ENCODE measurements around the gene SARNP.

SARNP gene

GRCh38 chr12:55743406-55744339 is 73.9 kb downstream of the SARNP start:
- in situ Hi-C loops (cut with MboI; ENCODE audit: low sequenced_read_pairs): no loop called here

DNA sequence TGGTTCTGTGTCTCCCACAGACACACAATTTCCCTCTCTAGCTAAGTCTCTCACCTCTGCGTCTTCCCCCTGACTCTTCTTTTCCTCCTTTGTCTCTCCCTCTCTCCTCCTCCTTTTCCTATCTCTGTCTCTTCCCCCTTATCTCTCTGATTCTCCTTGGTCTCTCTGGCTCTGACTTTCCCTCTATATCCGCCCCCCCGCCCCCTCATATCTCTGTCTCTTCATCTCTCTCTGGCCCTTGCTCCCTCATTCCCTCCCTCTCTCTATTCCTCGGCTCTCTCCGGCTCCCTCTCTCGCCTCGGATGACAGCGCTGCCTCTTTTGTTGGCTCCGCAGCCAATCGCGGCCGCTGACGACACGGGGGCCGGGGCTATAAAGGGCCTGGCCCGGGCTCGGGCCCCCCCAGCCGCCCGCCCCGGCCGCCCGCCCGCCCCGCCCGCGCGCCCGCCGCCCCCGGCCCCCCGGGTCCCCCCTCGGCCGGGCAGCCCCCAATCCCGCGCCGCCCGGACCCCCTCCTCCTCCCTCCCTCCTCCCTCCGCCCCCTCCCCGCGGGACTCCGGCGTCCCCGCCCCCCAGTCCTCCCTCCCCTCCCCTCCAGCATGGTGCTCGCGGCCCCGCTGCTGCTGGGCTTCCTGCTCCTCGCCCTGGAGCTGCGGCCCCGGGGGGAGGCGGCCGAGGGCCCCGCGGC is 74.7 kb downstream of the SARNP start, which contains the start of gene GDF11:
Gene GDF11, plus strand, starts transcription at position 404 of the 687 bp plus-strand sequence. Its CDS starts 195 bp downstream, at position 599.
- in situ Hi-C loops (cut with MboI; ENCODE audit: low sequenced_read_pairs): no loop called here

- in situ Hi-C loops (cut with MboI; ENCODE audit: low sequenced_read_pairs): no loop called here
These were observed 75.4 kb downstream of the SARNP start for GRCh38 chr12:55741931-55742680.

- in situ Hi-C loops (cut with MboI; ENCODE audit: low sequenced_read_pairs): no loop called here
These were observed 78.5 kb downstream of the SARNP start for GRCh38 chr12:55739025-55739378.

DNA sequence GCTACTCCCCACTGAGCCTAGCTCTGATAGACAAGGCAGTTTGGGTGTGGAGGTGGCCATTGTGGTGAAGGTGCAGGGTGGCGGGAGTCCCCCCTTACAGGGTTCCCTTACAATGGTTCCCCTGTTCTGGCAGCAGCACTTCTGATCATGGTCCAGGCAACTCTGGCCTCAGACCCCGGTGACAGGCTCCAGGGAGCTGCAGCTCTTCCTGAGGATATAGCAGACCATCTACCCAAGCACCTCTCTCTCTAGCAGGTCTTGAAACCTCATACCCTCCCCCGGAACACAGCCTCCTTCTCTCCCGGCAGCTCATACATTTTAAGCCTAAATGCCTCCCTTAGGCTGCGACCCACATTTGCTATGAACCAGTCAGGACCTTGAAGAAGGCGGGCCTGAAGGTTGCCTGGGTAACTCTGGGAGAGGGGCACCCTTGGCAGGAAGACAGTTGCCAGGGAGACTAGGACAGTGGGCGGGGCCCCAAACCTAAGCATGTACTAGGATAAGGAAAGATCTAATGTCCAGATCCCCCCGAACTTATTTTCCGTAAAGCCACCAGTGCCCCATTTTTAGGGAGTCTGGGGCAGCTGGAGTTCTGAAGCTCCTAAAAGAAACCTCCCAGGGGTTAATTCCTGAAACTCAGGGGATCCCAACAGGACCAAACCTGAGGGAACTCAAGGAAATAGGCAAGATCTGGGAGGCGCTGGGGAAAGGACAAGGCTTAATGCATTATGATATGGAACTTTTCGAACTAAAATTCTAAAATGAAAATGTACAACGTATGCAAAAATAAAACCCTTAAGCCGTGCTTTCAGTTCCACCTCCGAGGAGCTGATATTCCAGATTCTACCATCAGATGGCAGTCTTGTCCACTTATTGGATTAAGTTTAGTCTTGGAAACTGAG is 79.2 kb downstream of the SARNP start:
- in situ Hi-C loops (cut with MboI; ENCODE audit: low sequenced_read_pairs): no loop called here

DNA sequence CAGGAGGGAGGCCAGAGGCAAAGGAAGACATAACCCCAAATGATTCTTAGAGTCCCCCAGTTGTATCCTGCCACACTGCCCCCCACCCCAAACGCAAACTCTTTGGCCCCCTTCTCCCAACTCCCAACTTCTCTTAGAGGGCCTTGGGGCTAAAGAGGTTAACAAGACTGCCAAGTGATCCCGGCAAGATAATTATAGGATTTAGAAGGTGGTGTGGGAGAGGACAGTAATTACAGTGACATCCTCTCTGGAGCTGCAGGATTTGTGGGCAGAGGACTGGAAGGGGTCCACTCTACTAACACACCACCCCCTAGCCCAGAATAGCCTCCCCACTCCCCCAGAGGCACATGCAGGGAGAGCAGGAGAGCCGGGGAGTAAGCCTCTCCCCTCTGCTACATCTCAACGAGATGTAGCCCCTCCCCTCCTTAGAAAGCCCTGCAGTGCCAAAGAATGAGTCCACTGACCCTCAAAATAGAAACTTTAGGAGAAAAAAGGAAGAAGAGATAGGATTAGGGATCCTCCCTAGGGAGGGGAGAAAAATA is 79.9 kb downstream of the SARNP start:
- in situ Hi-C loops (cut with MboI; ENCODE audit: low sequenced_read_pairs): no loop called here

- in situ Hi-C loops (cut with MboI; ENCODE audit: low sequenced_read_pairs): no loop called here
These were observed 80.5 kb downstream of the SARNP start for GRCh38 chr12:55736780-55737580.

DNA sequence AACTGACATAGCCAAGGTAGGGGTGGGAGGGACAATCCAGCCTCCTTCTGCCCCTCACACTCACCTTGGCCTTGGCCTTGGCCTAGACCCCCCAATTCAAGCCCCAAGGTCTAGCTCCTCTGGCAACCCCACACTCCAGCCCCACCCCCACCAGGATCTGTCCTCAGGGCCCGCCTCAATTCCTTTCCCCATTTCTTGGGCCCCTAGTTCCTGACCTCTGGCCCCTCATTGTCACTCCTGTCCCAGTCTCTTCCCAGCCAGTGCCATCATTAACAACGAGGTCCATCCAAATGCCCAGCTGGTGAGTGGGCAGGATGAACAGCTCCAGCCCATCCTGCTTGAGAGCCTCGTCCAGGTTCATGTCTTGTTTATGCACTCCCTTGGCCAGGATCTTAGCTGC is 81.4 kb downstream of the SARNP start:
- in situ Hi-C loops (cut with MboI; ENCODE audit: low sequenced_read_pairs): no loop called here

DNA sequence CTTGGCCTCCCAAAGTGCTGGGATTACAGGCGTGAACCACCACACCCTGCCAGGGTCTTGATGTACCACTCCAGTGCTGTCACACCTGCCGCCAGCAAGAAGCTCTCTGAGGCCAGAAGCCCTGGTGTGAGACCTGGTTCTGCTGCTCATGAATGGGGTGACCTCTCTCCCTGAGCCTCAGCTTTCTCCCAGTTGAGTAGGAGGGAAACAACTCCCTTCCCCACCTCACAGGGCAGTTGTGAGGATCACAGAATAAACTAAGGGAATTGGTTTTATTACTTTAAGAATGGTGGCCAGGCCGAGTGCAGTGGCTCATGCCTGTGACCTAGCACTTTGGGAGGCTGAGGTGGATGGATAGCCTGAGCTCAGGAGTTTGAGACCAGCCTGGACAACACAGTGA is 82.9 kb downstream of the SARNP start:
- in situ Hi-C loops (cut with MboI; ENCODE audit: low sequenced_read_pairs): no loop called here

DNA sequence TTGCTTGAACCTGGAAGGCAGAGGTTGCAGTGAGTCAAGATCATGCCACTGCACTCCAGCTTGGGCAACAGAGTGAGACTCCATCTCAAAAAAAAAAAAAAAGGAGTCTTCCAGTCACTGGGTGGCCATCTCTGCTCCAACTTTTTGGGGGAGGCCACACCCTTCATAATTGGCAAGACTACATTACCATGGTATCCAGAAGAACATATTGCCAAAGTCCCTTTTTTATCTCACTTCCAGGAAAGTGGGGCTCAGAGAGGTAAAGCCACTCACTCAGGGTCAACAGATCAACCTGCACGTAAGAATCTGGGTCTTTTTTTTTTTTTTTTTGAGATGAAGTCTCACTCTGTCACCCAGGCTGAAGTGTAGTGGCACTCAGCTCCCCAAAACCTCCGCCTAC is 83.7 kb downstream of the SARNP start:
- in situ Hi-C loops (cut with MboI; ENCODE audit: low sequenced_read_pairs): no loop called here

DNA sequence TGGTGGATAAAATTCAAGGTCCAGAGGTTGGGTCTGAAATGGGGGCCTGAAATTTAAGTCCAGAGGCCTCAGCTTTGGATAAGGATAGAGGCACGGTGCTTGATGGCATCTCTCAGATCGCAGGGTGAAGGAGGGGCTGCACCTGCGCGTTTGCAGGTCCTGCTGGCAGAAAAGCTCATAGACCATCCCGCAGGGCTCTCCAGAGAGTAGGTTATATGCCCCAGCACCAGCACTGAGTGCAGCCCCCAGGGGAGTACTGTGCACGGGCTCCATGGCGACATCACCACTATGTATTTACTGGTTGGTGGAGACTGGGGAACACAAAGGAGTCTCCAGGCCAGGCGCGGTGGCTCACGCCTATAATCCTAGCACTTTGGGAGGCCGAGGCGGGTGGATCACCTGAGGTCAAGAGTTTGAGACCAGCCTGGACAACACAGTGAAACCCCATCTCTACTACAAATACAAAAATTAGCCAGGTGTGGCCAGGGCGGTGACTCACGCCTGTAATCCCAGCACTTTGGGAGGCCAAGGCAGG is 84.4 kb downstream of the SARNP start:
- in situ Hi-C loops (cut with MboI; ENCODE audit: low sequenced_read_pairs): no loop called here

DNA sequence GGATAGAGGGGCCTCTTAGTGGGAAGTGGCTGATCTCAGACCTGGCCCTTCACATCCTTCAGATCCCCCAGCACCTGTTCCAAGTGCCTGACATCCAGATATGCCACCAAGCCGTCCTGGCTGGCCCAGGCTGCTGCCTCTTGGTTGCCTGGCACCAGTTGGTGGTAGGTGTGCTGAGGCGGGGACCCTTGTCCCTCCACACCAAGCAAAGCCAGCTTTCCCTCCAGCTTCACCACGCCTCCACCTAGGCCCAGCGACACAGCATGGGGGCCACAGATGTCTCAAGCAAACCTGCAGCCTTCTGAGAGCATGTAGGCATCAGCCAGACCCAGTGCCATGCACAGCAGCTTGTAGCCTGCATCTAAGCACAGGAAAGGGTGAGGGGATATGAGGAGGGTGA is 85.2 kb downstream of the SARNP start:
- in situ Hi-C loops (cut with MboI; ENCODE audit: low sequenced_read_pairs): no loop called here

GRCh38 chr12:55729819-55730818 is 87.4 kb downstream of the SARNP start:
- in situ Hi-C loops (cut with MboI; ENCODE audit: low sequenced_read_pairs): no loop called here

- in situ Hi-C loops (cut with MboI; ENCODE audit: low sequenced_read_pairs): no loop called here
These were observed 88.3 kb downstream of the SARNP start, which contains the start of gene CD63 for GRCh38 chr12:55728939-55729818. TSS of gene CD63 (minus strand) at chr12:55729009. CDS start at chr12:55728341, 668 bp downstream.

- in situ Hi-C loops (cut with MboI; ENCODE audit: low sequenced_read_pairs): no loop called here
These were observed 89.2 kb downstream of the SARNP start for GRCh38 chr12:55728186-55728938.

- in situ Hi-C loops (cut with MboI; ENCODE audit: low sequenced_read_pairs): no loop called here
These were observed 89.8 kb downstream of the SARNP start for GRCh38 chr12:55727643-55728185.

Measured in hTERT RPE-1 (cell line).